GM12878 (cell line): ENCODE measurements around the gene TMEM86B. TPM values are rescaled to one million over a fixed set of nuclear protein-coding genes. Genes with fewer than 3 reads are reported as not detected.

Experiments
- ATAC-seq: fragments of 200-7000 bp; cut with Tn5 transposase; 3 replicates; pipeline ENCODE4 v1.9.1; 2020; ENCODE audit warnings: mild to moderate bottlenecking, moderate library complexity
- BruUV-seq: library from RNA; stranded (reverse); fragments of 400-500 nt; replicated peaks from 2 replicates; lab custom pipeline; 2021; lab: Mats Ljungman, UMichigan
- CTCF ChIA-PET: fragments of 300-600 bp; sonication (Branson Sonifier 250); formaldehyde crosslinking; extraction: SDS; loops from one replicate; lab custom pipeline; 2021; ENCODE audit warnings: inconsistent platforms; lab: Yijun Ruan, JAX
- POLR2A ChIA-PET: fragments of 350-600 bp; formaldehyde crosslinking; extraction: SDS; loops from one replicate; lab custom pipeline; 2021; ENCODE audit warnings: inconsistent platforms; lab: Charles Lee
- RAD21 ChIA-PET: fragments of 300-600 bp; sonication (Branson Sonifier 250); formaldehyde crosslinking; loops from one replicate; lab custom pipeline; 2023; ENCODE audit warnings: antibody characterized with exemption; ENCODE audit not compliant: unreplicated experiment; lab: Charles Lee
- SMC1A ChIA-PET: fragments of 300-600 bp; sonication (Branson Sonifier 250); formaldehyde crosslinking; loops from one replicate; lab custom pipeline; 2023; ENCODE audit not compliant: unreplicated experiment, uncharacterized antibody; lab: Charles Lee
- DNase-seq: peaks from one replicate; pipeline ENCODE4 v3.0.0-alpha.2; 2011; ENCODE audit warnings: low read depth, low spot score
- FAIRE-seq: peaks from 3 replicates; lab custom pipeline; 2011; peaks lifted over from hg19 to GRCh38; lab: Jason Lieb, UNC
- H2AFZ ChIP-seq: 2 replicates; pipeline ENCODE4 v1.6.0; 2011; ENCODE audit warnings: low read depth, low read length, control low read depth; ENCODE audit not compliant: control insufficient read depth
- H3K27ac ChIP-seq: 2 replicates; pipeline ENCODE4 v1.5.1; 2011; ENCODE audit warnings: control low read depth; ENCODE audit not compliant: control insufficient read depth, insufficient read depth
- H3K27me3 ChIP-seq, 2 experiments: replicated peaks in 1 of 2; 2 replicates each; pipeline versions ENCODE4 v1.6.0 to v1.6.1; 2011; ENCODE audit warnings: low read length in 1 of 2; ENCODE audit not compliant: control insufficient read depth in 2 of 2, insufficient read depth in 2 of 2
- H3K36me3 ChIP-seq, 2 experiments: 2 replicates each; pipeline ENCODE4 v1.5.1; 2011; ENCODE audit warnings: low read length in 1 of 2; ENCODE audit not compliant: control insufficient read depth in 2 of 2, insufficient read depth in 2 of 2
- H3K4me1 ChIP-seq: 2 replicates; pipeline ENCODE4 v1.6.1; 2011; ENCODE audit warnings: mild to moderate bottlenecking, low read length, moderate library complexity, mixed read lengths; ENCODE audit not compliant: control insufficient read depth, insufficient read depth
- H3K4me2 ChIP-seq: 2 replicates; pipeline ENCODE4 v1.6.0; 2011; ENCODE audit warnings: control low read depth; ENCODE audit not compliant: control insufficient read depth, insufficient read depth
- H3K4me3 ChIP-seq: fragments of 200-600 bp; sonication (generic); 2 replicates; pipeline ENCODE4 v1.5.1; 2016
- H3K79me2 ChIP-seq: 2 replicates; pipeline ENCODE4 v1.6.0; 2011; ENCODE audit warnings: low read length; ENCODE audit not compliant: control insufficient read depth, insufficient read depth
- H3K9ac ChIP-seq: 2 replicates; pipeline ENCODE4 v1.8.0; 2011; ENCODE audit warnings: low read length, control low read depth, mixed read lengths; ENCODE audit not compliant: control insufficient read depth, insufficient read depth
- H3K9me3 ChIP-seq: replicated peaks from 3 replicates; pipeline ENCODE4 v1.5.1; 2011; ENCODE audit warnings: mild to moderate bottlenecking, low read length; ENCODE audit not compliant: control insufficient read depth, insufficient read depth
- H4K20me1 ChIP-seq: 2 replicates; pipeline ENCODE4 v1.6.0; 2011; ENCODE audit not compliant: control insufficient read depth, insufficient read depth
- E2F4 ChIP-seq: IDR thresholded peaks from 2 replicates; pipeline ENCODE4 v1.6.1; 2012; ENCODE audit warnings: low read depth, low read length, improper control_type of control experiment
- ETV6 ChIP-seq, 2 experiments: fragments of 450-650 bp in 1 of 2; IDR thresholded peaks in 1 of 2; conservative IDR thresholded peaks in 1 of 2; 2 replicates each; pipeline ENCODE4 v1.6.1; 2014; ENCODE audit warnings: antibody characterized with exemption in 1 of 2, borderline replicate concordance in 1 of 2, low read depth in 1 of 2, mild to moderate bottlenecking in 1 of 2, moderate library complexity in 1 of 2
- HDAC2 ChIP-seq: fragments of 200-600 bp; sonication (generic); IDR thresholded peaks from 2 replicates; pipeline ENCODE4 v1.6.1; 2017
- IRF3 ChIP-seq: fragments of 450-650 bp; IDR thresholded peaks from 2 replicates; pipeline ENCODE4 v1.6.1; 2014; ENCODE audit warnings: mild to moderate bottlenecking
- KDM1A ChIP-seq: fragments of 200-600 bp; sonication (generic); IDR thresholded peaks from 2 replicates; pipeline ENCODE4 v1.6.1; 2016; ENCODE audit warnings: borderline replicate concordance
- MYC ChIP-seq: IDR thresholded peaks from 2 replicates; pipeline ENCODE4 v1.6.1; 2011; ENCODE audit warnings: mild to moderate bottlenecking, low read length, moderate library complexity, inconsistent platforms; ENCODE audit not compliant: insufficient read depth, insufficient replicate concordance, insufficient read length, severe bottlenecking
- POU2F2 ChIP-seq: IDR thresholded peaks from 3 replicates; pipeline ENCODE4 v1.6.1; 2011; ENCODE audit warnings: low read depth, mild to moderate bottlenecking, low read length, borderline replicate concordance
- SMAD5 ChIP-seq: IDR thresholded peaks from 2 replicates; pipeline ENCODE4 v1.6.1; 2016; ENCODE audit warnings: antibody characterized with exemption, low read depth
- SRF ChIP-seq, 2 experiments: IDR thresholded peaks; 2 replicates each; pipeline ENCODE4 v1.6.1; 2011; ENCODE audit warnings: low read depth in 2 of 2, low read length in 2 of 2, mild to moderate bottlenecking in 1 of 2, moderate library complexity in 1 of 2
- WGBS: methylation state at CpG from one replicate; pipeline ENCODE4 v1.1.6; 2016; ENCODE audit warnings: low lambda C conversion rate; ENCODE audit not compliant: insufficient replicate concordance, insufficient coverage; ENCODE audit errors: missing lambda C conversion rate; 5-methylcytosine and 5-hydroxymethylcytosine counted together
- in situ Hi-C: fragments of 300-500 bp; cut with MboI; formaldehyde crosslinking; loops from 9 replicates; pipeline ENCODE4 v1.14.3; 2018; ENCODE audit warnings: mixed read lengths
- intact Hi-C: fragments of 100-400 bp; cut with micrococcal nuclease; formaldehyde crosslinking; loops from one replicate; pipeline ENCODE4 v1.14.2; 2022; ENCODE audit not compliant: unreplicated experiment
- polyA plus RNA-seq, 11 experiments: library from polyadenylated mRNA; depleted of rRNA in 4 of 11; unstranded in 6 of 11; stranded (reverse) in 5 of 11; fragments of >200 nt; fragmentation: Nextera tagmentation in 4 of 11; fragmentation: Illumina TruSeq in 1 of 11; extraction: Ambion mirVana in 4 of 11; extraction: Trizol in 1 of 11; gene quantifications; 1 replicate in 1 of 11; 2 replicates in 10 of 11; pipeline versions ENCODE4 v1.2.1 to v1.2.3, GENCODE V29; 2011 to 2016; ENCODE audit warnings: inconsistent platforms in 2 of 11, missing spikeins in 2 of 11, low read depth in 1 of 11
- total RNA-seq, 4 experiments: library from RNA; depleted of rRNA in 3 of 4; stranded (reverse); fragments of >200 nt in 3 of 4; fragmentation: Illumina TruSeq in 1 of 4; extraction: Trizol in 1 of 4; gene quantifications; 2 replicates each; pipeline versions ENCODE4 v1.2.1 to v1.2.3, GENCODE V29; 2013 to 2021
- TF ChIP-seq, protein P1 (sequence below): IDR thresholded peaks from 2 replicates; pipeline ENCODE4 v1.6.1; 2012; ENCODE audit warnings: low read depth, low read length, improper control_type of control experiment

TMEM86B gene
- total and polyA plus RNA-seq, 10 of the 15 experiments (the other 5 are each of a cell fraction or from before 2014, with no cell fraction given), result 0.26 to 10.6 (median 1.8) TPM

DNA sequence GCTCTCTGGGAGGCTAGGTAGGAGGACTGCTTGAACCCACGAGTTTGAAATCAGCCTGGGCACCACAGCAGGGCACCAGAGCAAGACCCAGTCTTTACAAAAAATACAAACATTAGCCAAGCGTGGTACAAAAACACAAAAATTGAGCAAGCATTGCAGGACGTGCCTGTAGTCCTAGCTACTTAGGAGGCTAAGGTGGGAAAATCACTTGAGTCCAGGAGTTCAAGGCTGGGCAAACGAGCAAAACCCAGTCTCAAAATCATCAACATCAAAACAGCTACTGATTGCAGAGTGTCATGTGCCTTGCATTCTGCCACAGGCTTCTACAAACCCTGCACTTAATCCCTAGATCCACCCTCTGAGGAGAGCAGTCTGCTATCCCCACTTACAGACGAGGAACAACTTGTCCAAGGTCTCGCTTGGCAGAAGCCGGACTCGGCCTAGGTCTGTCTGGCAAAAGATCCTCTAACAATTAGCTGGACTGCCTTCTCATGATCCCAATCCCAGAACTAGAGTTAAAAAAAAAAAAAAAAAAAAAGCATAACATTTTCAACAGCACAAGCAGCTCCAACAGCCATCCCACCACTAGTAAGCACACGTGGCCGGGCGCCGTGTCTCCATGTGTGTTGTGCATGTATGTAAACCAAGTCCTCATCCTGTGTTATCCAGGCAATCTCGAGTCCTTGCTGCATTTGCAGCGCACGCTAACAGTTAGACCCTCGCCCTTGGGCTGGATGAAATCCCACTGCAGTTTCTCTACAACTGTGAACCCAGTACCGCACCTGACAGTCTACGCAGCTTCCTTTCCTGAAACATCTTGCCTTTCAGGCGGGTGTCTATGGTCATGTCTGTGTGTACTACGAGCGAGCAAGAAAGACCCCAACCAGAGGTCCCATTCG lies 28.2 kb upstream of the TMEM86B start:
- Histone ChIP-seq H3K79me2 (peaks cover 71% of the 10 kb centered on the region), H2AFZ (no peak overlapping the region), H3K27ac (peak overlapping the region; percentile 91), H4K20me1 (peaks cover 7% of the 10 kb centered on the region; the same call in 1 of the 2 replicates), H3K36me3 (peaks cover 0 to 1% of the 10 kb centered on the region in 2 experiments; a peak in 1 of 4 replicates), H3K4me1 (peaks cover 19% of the 10 kb centered on the region), H3K4me2 (peak overlapping the region; percentile 96), H3K27me3 (no peaks in the 10 kb centered on the region), H3K4me3 (peak overlapping the region; percentile 100), H3K9ac (peak overlapping the region; percentile 93), H3K9me3 (no peaks in the 10 kb centered on the region)
- in situ Hi-C loops (no loop called here), intact Hi-C loops (loop anchor here (10.0 kb wide), 1 partner anchor 128 kb away; the partner anchor contains the start of genes RPL28 and TMEM238)
- SMC1A ChIA-PET, result interaction anchor here (0.9 to 5.3 kb wide), 5 partner anchors 22 to 706 kb away, joined by 3 to 68 read pairs (median 4); partner anchors contain the start of gene HSPBP1
- POLR2A ChIA-PET, result interaction anchor here (0.6 to 5.7 kb wide), 5 partner anchors 21 to 228 kb away, joined by 4 to 86 read pairs (median 8); partner anchors contain the start of genes HSPBP1, KMT5C and TMEM238
- RAD21 ChIA-PET, result interaction anchor here (0.7 to 6.0 kb wide), 4 partner anchors 20 to 151 kb away, joined by 5 to 46 read pairs (median 24); partner anchors contain the start of genes HSPBP1, KMT5C and UBE2S
- ATAC-seq, result no peak
- CTCF ChIA-PET, result interaction anchor here (1.0 to 4.4 kb wide), 3 partner anchors 35 to 143 kb away, joined by 3 to 25 read pairs (median 4); partner anchors contain the start of gene KMT5C
- 1% methylated on average over 22 of the region's 22 CpGs for WGBS
- FAIRE-seq, result no peak
- DNase-seq, result no peak
- TF ChIP-seq MYC (no peak), SMAD5 (no peak), POU2F2 (no peak), KDM1A (no peak), IRF3 (no peak), ETV6 (conservative IDR thresholded peaks at IDR 0.05 in 1 of 2, IDR thresholded peaks at IDR 0.05 in 1 of 2; ENCODE audit: borderline replicate concordance in 1 of 2, low read depth in 1 of 2) (no peak), E2F4 (no peak), HDAC2 (no peak), SRF (IDR thresholded peaks at IDR 0.05; ENCODE audit: low read depth in 2 of 2, low read length in 2 of 2) (no peak)
- TF ChIP-seq, protein P1, sequence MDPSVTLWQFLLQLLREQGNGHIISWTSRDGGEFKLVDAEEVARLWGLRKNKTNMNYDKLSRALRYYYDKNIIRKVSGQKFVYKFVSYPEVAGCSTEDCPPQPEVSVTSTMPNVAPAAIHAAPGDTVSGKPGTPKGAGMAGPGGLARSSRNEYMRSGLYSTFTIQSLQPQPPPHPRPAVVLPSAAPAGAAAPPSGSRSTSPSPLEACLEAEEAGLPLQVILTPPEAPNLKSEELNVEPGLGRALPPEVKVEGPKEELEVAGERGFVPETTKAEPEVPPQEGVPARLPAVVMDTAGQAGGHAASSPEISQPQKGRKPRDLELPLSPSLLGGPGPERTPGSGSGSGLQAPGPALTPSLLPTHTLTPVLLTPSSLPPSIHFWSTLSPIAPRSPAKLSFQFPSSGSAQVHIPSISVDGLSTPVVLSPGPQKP, result no peak
- TSS peak; percentile 53 for BruUV-seq
